22Rv1 (cell line): ENCODE measurements around the gene INVS.
"Not testable (repeated sequence)": the region's sequence is repeated elsewhere in the genome, so short reads cannot be mapped to it uniquely, and the experiment has no call there.

ENCODE experiments used
- H3K27ac ChIP-seq: fragments of 450-650 bp; 2 replicates; pipeline ENCODE4 v1.5.1; 2017
- ZFX ChIP-seq: fragments of 450-650 bp; IDR thresholded peaks from 2 replicates; pipeline ENCODE4 v1.6.1; 2017; ENCODE audit warnings: antibody characterized with exemption, borderline replicate concordance
- TF ChIP-seq, protein P1 (sequence below): fragments of 450-650 bp; IDR thresholded peaks from 2 replicates; pipeline ENCODE4 v1.5.1; 2017; ENCODE audit warnings: mild to moderate bottlenecking

The INVS gene

GRCh38 chr9:100324594-100325200 is 225.7 kb downstream of the INVS start:
- H3K27ac ChIP-seq, result no peak overlapping the region
- TF ChIP-seq ZFX, result no peak
- TF ChIP-seq, protein P1, sequence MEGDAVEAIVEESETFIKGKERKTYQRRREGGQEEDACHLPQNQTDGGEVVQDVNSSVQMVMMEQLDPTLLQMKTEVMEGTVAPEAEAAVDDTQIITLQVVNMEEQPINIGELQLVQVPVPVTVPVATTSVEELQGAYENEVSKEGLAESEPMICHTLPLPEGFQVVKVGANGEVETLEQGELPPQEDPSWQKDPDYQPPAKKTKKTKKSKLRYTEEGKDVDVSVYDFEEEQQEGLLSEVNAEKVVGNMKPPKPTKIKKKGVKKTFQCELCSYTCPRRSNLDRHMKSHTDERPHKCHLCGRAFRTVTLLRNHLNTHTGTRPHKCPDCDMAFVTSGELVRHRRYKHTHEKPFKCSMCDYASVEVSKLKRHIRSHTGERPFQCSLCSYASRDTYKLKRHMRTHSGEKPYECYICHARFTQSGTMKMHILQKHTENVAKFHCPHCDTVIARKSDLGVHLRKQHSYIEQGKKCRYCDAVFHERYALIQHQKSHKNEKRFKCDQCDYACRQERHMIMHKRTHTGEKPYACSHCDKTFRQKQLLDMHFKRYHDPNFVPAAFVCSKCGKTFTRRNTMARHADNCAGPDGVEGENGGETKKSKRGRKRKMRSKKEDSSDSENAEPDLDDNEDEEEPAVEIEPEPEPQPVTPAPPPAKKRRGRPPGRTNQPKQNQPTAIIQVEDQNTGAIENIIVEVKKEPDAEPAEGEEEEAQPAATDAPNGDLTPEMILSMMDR, result peak; percentile 78

GRCh38 chr9:100338736-100339135 is 239.7 kb downstream of the INVS start:
- H3K27ac ChIP-seq, result not testable (repeated sequence)

- TF ChIP-seq, protein P1, result no peak
- no peak for TF ChIP-seq ZFX
- no peak overlapping the region for H3K27ac ChIP-seq
Measured at GRCh38 chr9:100340224-100340623, 241.2 kb downstream of the INVS start.

DNA sequence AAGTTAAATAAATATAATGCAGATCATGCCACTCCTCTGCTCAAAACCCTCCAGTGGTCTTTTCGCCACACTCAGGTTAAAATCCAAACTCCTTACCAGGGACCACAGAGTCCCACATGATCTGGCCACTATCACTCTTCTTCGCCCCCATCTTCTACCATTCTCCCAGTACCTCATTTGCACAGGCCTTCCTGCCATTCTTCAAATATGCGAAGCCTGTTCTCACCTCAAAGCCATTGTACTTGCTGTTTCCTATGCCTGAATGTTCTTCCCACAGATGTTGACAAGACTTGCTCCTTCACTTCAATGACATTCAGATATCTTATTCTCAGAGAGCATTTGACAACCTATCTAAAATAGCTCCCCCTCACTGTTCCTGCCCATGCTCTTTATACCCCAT is 242.8 kb downstream of the INVS start:
- H3K27ac ChIP-seq, result no peak overlapping the region
- TF ChIP-seq ZFX, result no peak
- TF ChIP-seq, protein P1, result no peak

- TF ChIP-seq ZFX, result no peak
- TF ChIP-seq, protein P1, result no peak
- no peak overlapping the region for H3K27ac ChIP-seq
Measured at GRCh38 chr9:100346836-100347235, 247.8 kb downstream of the INVS start.

- no peak overlapping the region for H3K27ac ChIP-seq
- TF ChIP-seq, protein P1, result no peak
- no peak for TF ChIP-seq ZFX
Measured at GRCh38 chr9:100350188-100350587, 251.1 kb downstream of the INVS start.
